ENCODE results near the gene MUS81.

DNA sequence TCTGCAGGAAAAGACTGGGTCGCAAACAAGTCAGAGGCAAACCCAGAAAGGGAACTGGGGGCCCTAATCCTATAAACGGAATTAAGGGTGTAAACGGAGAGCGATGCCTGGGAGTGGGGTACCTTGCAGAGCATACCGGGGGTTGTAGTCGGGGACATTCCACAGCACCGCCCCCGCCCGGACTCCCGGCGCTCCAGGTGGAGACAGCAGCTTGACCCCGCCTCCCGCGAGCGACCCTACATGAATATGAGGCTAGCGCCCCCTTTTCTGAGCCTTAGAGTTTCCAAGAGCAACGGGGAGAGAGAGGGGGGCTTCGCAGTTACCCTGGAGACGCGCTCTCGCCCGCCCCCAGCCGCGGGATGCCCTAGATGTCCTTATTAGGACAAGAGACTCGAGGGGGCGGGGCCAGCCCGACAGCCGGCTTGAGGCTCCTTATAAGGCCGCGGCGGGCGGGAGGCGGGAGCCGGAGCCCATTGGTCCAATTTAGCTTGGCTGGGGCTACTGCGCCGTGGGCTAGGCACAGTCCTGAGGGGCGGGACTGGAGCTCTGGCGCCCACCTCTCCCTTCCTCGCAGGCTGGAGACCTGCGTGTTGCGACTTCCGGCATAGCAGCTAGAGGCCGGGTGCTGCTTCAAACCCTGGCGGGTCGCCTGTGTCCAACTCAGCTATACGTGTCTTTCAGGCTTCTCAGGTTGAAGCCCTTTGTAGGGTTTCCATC, 980 bp upstream of the MUS81 start:
- TF ChIP-seq ZNF274 (IDR thresholded peaks at IDR 0.05; ENCODE audit: low read depth, low read length) (no peak), YY1 (IDR thresholded peaks at IDR 0.05; ENCODE audit: insufficient read depth, insufficient read length) (no peak), SUZ12 (IDR thresholded peaks at IDR 0.05; ENCODE audit: extremely low read depth, insufficient read depth, insufficient read length) (no peak)

All from NT2/D1 (cell line).